ENCODE data around the gene SMYD3.
"Not testable (repeated sequence)": the region's sequence is repeated elsewhere in the genome, so short reads cannot be mapped to it uniquely, and the experiment has no call there.

The SMYD3 gene

DNA sequence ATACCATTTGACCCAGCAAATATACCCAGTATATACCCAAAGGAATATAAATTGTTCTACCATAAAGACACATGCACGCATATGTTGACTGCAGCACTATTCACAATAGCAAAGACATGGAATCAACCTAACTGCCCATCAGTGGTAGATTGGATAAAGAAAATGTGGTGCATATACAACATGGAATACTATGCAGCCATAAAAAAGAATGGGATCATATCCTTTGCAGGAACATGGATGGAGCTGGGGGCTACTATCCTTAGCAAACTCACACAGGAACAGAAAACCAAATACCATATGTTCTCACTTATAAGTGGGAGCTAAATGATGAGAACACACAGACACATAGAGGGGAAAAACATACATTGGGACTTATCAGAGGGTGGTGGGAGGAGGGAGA is 766.7 kb downstream of the SMYD3 start:
- DNase-seq = not testable (repeated sequence)

DNA sequence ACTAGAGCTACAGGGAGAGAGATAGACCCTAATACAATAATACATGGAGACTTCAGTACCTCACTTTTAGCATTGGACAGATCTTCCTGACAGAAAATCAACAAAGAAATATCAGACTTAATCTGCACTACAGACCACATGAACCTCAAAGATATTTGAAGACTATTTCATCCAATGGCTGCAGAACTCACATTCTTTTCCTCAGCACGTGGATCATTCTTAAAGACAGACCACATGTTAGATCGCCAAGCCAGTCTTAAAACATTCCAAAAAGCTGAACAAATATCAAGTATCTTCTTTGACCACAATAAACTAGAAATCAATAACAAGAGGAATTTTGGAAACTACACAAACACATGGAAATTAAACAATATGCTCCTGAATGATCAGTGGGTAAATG is 776.3 kb downstream of the SMYD3 start:
- no peak for DNase-seq

GRCh38 chr1:245728035-245728434 is 779.0 kb downstream of the SMYD3 start:
- not testable (repeated sequence) for DNase-seq

- DNase-seq = no peak
Measured at GRCh38 chr1:245721488-245721887, 785.6 kb downstream of the SMYD3 start.

DNA sequence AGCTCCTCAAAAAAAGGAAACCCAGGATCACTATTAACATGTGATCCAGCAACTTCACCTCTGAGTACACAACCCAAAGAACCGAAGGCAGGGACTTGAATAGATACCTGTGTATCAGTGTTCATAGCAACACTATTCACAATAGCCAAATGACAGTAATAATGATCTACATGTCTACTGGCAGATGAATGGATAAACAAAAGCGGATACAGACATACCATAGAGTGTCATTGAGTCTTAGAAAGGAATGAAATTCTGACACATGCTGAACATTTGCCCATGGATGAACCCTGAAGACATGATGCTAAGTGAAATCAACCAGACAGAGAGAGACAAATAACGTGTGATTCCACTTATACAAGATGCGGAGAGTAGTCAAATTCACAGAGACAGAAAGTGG is 788.1 kb downstream of the SMYD3 start:
- no peak for DNase-seq

DNA sequence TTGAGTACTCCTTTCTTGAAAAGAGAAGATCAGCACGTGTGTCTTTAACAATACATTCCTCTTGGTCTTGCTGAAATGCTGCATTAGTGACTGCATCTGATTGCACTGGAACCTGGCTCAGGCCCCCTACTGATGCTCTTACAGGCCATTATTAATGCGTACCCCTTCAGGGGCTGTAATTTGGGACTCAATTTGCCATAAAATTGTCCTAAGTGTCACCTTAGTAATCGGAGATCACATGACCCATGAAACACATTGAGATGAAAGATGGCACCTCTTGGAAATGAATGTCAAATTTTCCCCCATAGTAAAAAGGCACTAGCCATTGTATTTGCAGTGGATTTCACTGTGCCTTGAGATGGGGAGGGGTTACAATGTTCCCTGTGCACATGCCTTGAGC is 789.0 kb downstream of the SMYD3 start:
- no peak for DNase-seq

DNA sequence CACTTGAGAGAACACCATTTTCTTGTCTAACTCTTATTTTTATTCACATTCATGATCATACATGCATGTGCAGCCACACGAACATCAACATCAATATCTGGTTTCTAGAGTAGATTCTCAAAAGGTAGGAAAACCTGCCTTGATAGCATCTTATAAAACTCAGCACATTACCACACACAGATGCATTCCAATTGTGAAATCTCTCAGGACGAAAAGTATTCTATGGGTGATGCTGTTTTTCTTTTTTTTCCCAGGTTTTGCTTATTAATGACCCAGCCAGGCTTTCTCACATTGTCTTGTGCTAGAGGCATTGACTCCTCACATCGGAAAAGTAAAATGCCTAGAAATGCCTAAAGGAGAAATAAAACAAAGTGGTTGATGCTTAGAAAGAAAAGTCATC is 789.5 kb downstream of the SMYD3 start:
- DNase-seq = no peak

DNA sequence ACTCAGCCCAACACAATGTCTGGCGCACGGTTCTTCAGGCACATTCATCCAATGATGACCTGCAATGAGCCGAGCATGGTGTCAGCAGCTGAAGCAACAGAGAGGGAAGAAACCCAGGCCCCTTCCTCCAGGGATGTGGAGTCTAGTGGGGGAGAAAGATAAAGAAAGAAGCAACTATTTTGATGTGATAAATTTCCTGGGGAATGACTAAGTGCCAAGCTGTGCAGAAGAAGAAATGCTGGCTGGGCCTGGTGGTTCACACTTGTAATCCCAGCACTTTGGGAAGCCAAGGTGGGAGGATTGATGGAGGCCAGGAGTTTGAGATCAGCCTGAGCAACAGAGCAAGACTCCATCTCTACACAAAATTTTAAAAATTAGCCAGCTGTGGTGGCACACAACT is 790.5 kb downstream of the SMYD3 start:
- DNase-seq = no peak

DNA sequence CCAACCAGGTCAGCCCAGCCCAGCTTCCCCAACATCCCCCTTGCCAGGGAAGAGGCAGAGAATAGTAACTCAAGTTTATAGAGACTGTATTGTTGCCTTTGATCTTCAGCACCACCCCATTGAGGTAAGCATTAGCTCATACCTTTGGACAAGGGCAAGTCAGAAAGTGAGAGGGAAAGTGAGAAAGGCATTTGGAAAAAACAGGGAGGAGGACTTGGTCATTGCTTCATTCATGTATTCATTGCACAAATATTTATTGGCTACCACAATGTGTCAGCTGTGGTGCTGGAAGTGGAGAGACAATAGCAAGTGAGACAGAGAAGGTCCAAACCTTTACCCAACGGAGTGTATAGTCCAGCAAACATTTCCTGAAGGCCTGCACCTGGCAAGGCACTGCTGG is 791.1 kb downstream of the SMYD3 start:
- DNase-seq = no peak

GRCh38 chr1:245715291-245715701 is 791.8 kb downstream of the SMYD3 start:
- DNase-seq = no peak

GRCh38 chr1:245714027-245714426 is 793.1 kb downstream of the SMYD3 start:
- not testable (repeated sequence) for DNase-seq

GRCh38 chr1:245710961-245711903 is 795.8 kb downstream of the SMYD3 start:
- no peak for DNase-seq

DNA sequence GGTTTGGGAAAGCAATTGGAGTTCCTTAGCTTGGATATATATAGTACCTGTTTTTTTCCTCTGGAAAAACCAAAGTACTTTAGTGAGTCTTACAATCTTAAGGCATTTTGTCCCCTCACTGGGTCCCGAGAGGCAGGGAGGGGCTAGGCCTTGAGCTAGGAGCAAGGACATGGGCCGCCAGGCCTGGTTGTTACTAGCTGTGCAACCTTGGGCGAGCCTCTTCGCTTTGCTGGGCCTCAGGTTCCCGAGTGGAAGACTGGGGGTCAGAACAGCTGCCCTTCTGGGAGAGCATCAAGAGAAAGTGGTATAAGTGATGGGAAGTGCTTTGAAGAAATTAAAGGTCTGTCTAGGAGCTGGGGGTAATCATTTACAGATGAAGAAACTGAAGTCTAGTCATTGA is 799.1 kb downstream of the SMYD3 start:
- no peak for DNase-seq

GRCh38 chr1:245704765-245705164 is 802.3 kb downstream of the SMYD3 start:
- no peak for DNase-seq

GRCh38 chr1:245704341-245704740 is 802.7 kb downstream of the SMYD3 start:
- no peak for DNase-seq

DNA sequence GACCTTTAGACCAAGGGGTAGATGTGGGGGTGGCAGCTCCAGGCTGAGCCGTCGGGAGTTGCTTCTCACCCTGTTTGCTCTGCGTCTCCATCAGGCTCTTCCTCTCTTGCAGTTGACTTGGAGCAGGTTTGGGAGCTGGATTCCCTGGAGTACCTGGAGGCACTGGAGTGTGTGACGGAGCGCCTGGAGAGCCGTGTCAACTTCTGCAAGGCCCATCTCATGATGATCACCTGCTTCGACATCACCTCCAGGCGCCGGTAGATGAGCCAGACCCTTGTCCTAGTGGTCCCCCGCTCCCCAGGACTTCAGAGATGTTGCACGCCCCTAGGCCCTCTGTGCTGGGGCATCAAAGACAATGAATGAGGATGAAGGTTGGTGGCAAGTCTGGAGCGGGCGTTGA is 804.7 kb downstream of the SMYD3 start:
- DNase-seq = no peak

DNA sequence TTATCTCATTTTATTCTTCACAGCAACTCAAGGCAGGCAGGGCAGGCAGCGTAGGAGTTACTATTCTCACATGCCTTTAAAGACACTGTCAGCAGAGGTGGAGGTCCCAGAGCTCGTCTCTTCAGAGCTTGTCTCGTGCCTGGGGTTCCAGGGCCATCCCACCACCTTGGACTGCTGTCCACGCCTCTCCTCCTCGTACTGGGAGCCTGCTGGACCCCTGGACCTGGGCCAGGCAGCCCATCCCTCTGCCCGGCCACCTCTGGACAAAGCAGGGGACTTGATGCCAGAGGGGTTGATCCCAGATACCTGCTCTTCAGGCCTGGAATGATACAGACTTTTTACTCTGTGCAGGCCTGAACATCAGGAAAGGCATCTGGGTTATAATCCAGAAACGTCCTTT is 805.4 kb downstream of the SMYD3 start:
- DNase-seq = no peak

DNA sequence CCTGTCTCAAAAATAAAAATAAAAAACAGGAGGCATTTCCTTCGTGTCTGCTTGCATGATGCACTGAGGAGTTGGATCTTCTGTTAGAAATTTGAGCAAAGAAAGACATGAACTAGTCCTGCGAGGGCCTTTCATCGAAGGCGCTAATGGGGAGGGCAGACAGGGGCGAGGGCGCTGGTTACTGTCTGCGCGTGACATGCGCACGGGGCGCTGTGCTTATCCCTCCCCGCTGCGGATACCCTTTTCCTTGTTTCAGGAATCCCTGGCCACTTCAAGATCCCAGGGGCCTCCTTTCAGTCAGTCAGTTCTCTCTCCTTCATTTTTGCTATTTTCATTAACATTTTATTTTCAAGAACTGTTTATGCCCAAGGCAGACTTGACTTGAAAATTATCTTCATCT is 806.4 kb downstream of the SMYD3 start:
- no peak for DNase-seq

All from NCI-H1105 treated with DMSO at 0.1 percent for 48 hours (cell line).